Osteoblast (primary cell): ENCODE measurements around the gene FARS2. TPM values are rescaled to one million over a fixed set of nuclear protein-coding genes. Genes with fewer than 3 reads are reported as not detected.

Experiments used
- DNase-seq: peaks from one replicate; pipeline ENCODE4 v3.0.0; 2011; ENCODE audit warnings: low spot score, mixed read lengths; ENCODE audit not compliant: insufficient read length; ENCODE audit errors: missing footprints
- H2AFZ ChIP-seq: 2 replicates; pipeline ENCODE4 v1.6.0; 2011; ENCODE audit warnings: mild to moderate bottlenecking, low read length
- H3K27ac ChIP-seq: 2 replicates; pipeline ENCODE4 v1.5.1; 2011; ENCODE audit warnings: mild to moderate bottlenecking, low read depth, low read length, moderate library complexity
- H3K27me3 ChIP-seq: 2 replicates; pipeline ENCODE4 v1.6.0; 2012; ENCODE audit warnings: mild to moderate bottlenecking, control low read depth, inconsistent platforms, low read length, moderate library complexity; ENCODE audit not compliant: insufficient read depth
- H3K36me3 ChIP-seq: 2 replicates; pipeline ENCODE4 v1.5.1; 2011; ENCODE audit warnings: mild to moderate bottlenecking, low read length, control low read depth, moderate library complexity; ENCODE audit not compliant: insufficient read depth
- H3K4me1 ChIP-seq: 2 replicates; pipeline ENCODE4 v1.5.1; 2011; ENCODE audit warnings: mild to moderate bottlenecking, low read length, control low read depth, moderate library complexity; ENCODE audit not compliant: insufficient read depth
- H3K4me2 ChIP-seq: 2 replicates; pipeline ENCODE4 v1.6.0; 2011; ENCODE audit warnings: mild to moderate bottlenecking, low read length; ENCODE audit not compliant: insufficient read depth
- H3K4me3 ChIP-seq: fragments of 200-600 bp; sonication (generic); 3 replicates; pipeline ENCODE4 v1.5.1; 2012; ENCODE audit warnings: mild to moderate bottlenecking, low read length, inconsistent platforms; ENCODE audit not compliant: insufficient read depth
- H3K79me2 ChIP-seq: 2 replicates; pipeline ENCODE4 v1.6.0; 2012; ENCODE audit warnings: mild to moderate bottlenecking, low read length, control low read depth, inconsistent platforms; ENCODE audit not compliant: insufficient read depth
- H3K9me3 ChIP-seq: 2 replicates; pipeline ENCODE4 v1.5.1; 2011; ENCODE audit warnings: low read depth, low read length, control low read depth
- H4K20me1 ChIP-seq: 2 replicates; pipeline ENCODE4 v1.6.0; 2012; ENCODE audit warnings: mild to moderate bottlenecking, low read length, control low read depth; ENCODE audit not compliant: insufficient read depth
- CTCF ChIP-seq: IDR thresholded peaks from 2 replicates; pipeline ENCODE4 v1.5.1; 2011; ENCODE audit warnings: mild to moderate bottlenecking, low read depth, low read length, moderate library complexity; ENCODE audit errors: extremely low read depth
- total RNA-seq: library from RNA; depleted of rRNA; stranded (reverse); fragments of >200 nt; gene quantifications from 2 replicates; pipeline ENCODE4 v1.2.3, GENCODE V29; 2012

The FARS2 gene
- total RNA-seq, 1 donor: 29.7 TPM

- TF ChIP-seq CTCF: no peak
- Histone ChIP-seq H3K4me3 (no peak overlapping the region), H3K27ac (no peak overlapping the region), H2AFZ (no peak overlapping the region), H3K4me2 (no peak overlapping the region), H4K20me1 (no peaks in the 10 kb centered on the region), H3K4me1 (no peaks in the 10 kb centered on the region), H3K36me3 (no peaks in the 10 kb centered on the region), H3K79me2 (no peaks in the 10 kb centered on the region), H3K27me3 (no peaks in the 10 kb centered on the region), H3K9me3 (no peaks in the 10 kb centered on the region)
- no peak for DNase-seq
Measured at GRCh38 chr6:5223309-5223708, 38.0 kb upstream of the FARS2 start.

DNA sequence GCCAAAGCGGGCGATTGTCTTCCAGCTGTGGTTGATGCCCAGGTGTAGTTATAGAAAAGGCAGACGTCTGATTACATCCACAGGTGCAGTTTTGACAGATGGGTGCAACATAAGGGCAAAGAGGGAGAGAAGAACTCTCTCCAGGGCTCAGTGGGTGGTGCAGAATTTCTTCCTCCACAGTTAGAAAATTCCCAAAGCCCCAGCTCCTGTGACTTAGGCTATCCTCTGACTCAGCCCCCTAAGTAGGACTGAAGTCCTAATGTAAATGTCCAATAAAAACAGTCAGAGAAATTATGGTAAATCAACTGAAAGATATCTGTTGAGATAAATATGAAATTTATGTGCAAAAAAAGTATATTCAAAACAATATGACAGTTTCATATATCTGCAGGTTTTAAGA is 32.0 kb upstream of the FARS2 start:
- Histone ChIP-seq H3K79me2 (no peaks in the 10 kb centered on the region), H3K4me2 (no peak overlapping the region), H3K4me1 (peaks cover 23% of the 10 kb centered on the region), H4K20me1 (no peaks in the 10 kb centered on the region), H3K36me3 (no peaks in the 10 kb centered on the region), H3K27me3 (no peaks in the 10 kb centered on the region), H3K27ac (peak overlapping the region; percentile 66), H2AFZ (no peak overlapping the region), H3K9me3 (no peaks in the 10 kb centered on the region), H3K4me3 (no peak overlapping the region)
- TF ChIP-seq CTCF: no peak
- DNase-seq: no peak

DNA sequence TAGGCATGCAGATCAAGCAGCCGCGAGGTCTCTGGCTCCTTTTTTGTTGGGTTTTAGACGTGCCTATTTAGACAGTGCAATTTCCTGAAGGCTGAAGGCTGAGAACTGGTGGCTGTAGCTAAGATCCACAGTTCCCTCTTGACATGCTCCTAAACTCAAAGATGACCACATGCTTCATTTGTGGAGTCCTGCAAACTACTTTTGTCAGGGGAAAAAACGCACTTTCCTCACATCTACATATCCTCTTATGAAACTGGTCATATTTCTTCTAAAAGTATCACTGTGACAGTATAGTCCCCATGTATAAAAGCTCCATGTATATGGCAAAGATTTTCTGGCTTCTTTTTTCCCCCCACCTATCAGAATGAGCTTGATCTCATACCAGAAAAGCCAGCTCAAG is 31.2 kb upstream of the FARS2 start:
- Histone ChIP-seq H3K79me2 (no peaks in the 10 kb centered on the region), H4K20me1 (no peaks in the 10 kb centered on the region), H3K4me3 (no peak overlapping the region), H2AFZ (no peak overlapping the region), H3K4me1 (peaks cover 23% of the 10 kb centered on the region), H3K27me3 (no peaks in the 10 kb centered on the region), H3K9me3 (no peaks in the 10 kb centered on the region), H3K36me3 (no peaks in the 10 kb centered on the region), H3K4me2 (peak overlapping the region; percentile 56), H3K27ac (peak overlapping the region; percentile 66)
- TF ChIP-seq CTCF: no peak
- no peak for DNase-seq

DNA sequence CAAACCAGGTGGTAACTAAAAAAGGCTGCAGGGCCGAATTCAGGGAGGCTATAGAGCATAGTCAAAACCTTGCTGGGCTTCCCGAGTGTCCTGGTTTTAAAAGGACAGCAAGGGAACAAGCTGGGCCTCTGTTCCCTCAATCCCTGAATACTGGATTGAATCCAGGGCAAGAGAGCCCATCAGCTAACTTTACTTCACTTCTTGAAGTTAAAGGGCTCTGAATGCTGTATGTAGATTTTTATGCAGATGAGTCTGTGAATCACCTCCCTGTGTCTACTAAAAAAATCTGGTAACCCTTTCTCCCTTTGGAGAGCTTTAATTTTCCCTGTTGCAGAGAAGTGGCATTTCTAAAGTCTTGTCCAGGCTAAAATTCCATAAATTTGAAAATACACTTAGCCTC is 30.0 kb upstream of the FARS2 start:
- no peak overlapping the region for H3K4me2 ChIP-seq
- peak overlapping the region; percentile 66 for H3K27ac ChIP-seq
- H3K4me1 ChIP-seq: peaks cover 23% of the 10 kb centered on the region
- H3K27me3 ChIP-seq: no peaks in the 10 kb centered on the region
- no peak overlapping the region for H2AFZ ChIP-seq
- no peak for TF ChIP-seq CTCF
- H3K9me3 ChIP-seq: no peaks in the 10 kb centered on the region
- H3K4me3 ChIP-seq: no peak overlapping the region
- no peaks in the 10 kb centered on the region for H3K79me2 ChIP-seq
- H4K20me1 ChIP-seq: no peaks in the 10 kb centered on the region
- H3K36me3 ChIP-seq: no peaks in the 10 kb centered on the region
- no peak for DNase-seq
